ENCODE measurements around the gene ITSN1.

Gene ITSN1

GRCh38 chr21:33797565-33797964 lies 155.3 kb downstream of the ITSN1 start:
- Mint-ChIP-seq H3K4me3 (no peak overlapping the region), H3K27ac (no peak overlapping the region), H3K27me3 (ENCODE audit: low read depth) (no peaks in the 10 kb centered on the region), H3K9me3 (no peaks in the 10 kb centered on the region), H3K36me3 (ENCODE audit: low read depth) (peaks cover 52% of the 10 kb centered on the region), H3K4me1 (peaks cover 5% of the 10 kb centered on the region)
- TF ChIP-seq CTCF (IDR thresholded peaks at IDR 0.05; ENCODE audit: unreplicated experiment in 3 of 3): no peak

GRCh38 chr21:33799378-33800090 lies 157.2 kb downstream of the ITSN1 start:
- TF ChIP-seq CTCF (IDR thresholded peaks at IDR 0.05; ENCODE audit: unreplicated experiment in 3 of 3): no peak
- Mint-ChIP-seq H3K4me1 (peaks cover 7% of the 10 kb centered on the region), H3K9me3 (no peaks in the 10 kb centered on the region), H3K27ac (no peak overlapping the region), H3K4me3 (no peak overlapping the region), H3K27me3 (ENCODE audit: low read depth) (no peaks in the 10 kb centered on the region), H3K36me3 (ENCODE audit: low read depth) (peaks cover 42% of the 10 kb centered on the region)

GRCh38 chr21:33800753-33801423 lies 158.6 kb downstream of the ITSN1 start:
- Mint-ChIP-seq H3K36me3 (ENCODE audit: low read depth) (peaks cover 40% of the 10 kb centered on the region), H3K9me3 (no peaks in the 10 kb centered on the region), H3K4me1 (peaks cover 7% of the 10 kb centered on the region), H3K27me3 (ENCODE audit: low read depth) (no peaks in the 10 kb centered on the region), H3K27ac (no peak overlapping the region), H3K4me3 (no peak overlapping the region)
- TF ChIP-seq CTCF (IDR thresholded peaks at IDR 0.05; ENCODE audit: unreplicated experiment in 3 of 3): no peak

- Mint-ChIP-seq H3K9me3 (no peaks in the 10 kb centered on the region), H3K27ac (peak overlapping the region; percentile 27 to 90 (median 66)), H3K36me3 (ENCODE audit: low read depth) (peaks cover 37% of the 10 kb centered on the region), H3K4me3 (no peak overlapping the region), H3K27me3 (ENCODE audit: low read depth) (no peaks in the 10 kb centered on the region), H3K4me1 (peaks cover 7% of the 10 kb centered on the region)
- TF ChIP-seq CTCF (IDR thresholded peaks at IDR 0.05; ENCODE audit: unreplicated experiment in 3 of 3): no peak
Measured at GRCh38 chr21:33801424-33802405, 159.4 kb downstream of the ITSN1 start.

- peak overlapping the region; percentile 27 to 90 (median 66) for H3K27ac Mint-ChIP-seq
- peaks cover 32% of the 10 kb centered on the region for H3K36me3 Mint-ChIP-seq (ENCODE audit: low read depth)
- no peaks in the 10 kb centered on the region for H3K9me3 Mint-ChIP-seq
- no peak for TF ChIP-seq CTCF (IDR thresholded peaks at IDR 0.05; ENCODE audit: unreplicated experiment in 3 of 3)
- H3K4me3 Mint-ChIP-seq: no peak overlapping the region
- no peaks in the 10 kb centered on the region for H3K27me3 Mint-ChIP-seq (ENCODE audit: low read depth)
- H3K4me1 Mint-ChIP-seq: peaks cover 7% of the 10 kb centered on the region
Measured at GRCh38 chr21:33802481-33802880, 160.2 kb downstream of the ITSN1 start.
